Measurements from ENCODE around the gene LINGO1. TPM values are rescaled to one million over a fixed set of nuclear protein-coding genes. Genes with fewer than 3 reads are reported as not detected.
A peak's percentile ranks its signal among the peaks of the same experiment; 100 is the strongest.

LINGO1 gene
- total and polyA plus RNA-seq, 9 of the 15 experiments (the other 6 are each of a cell fraction or from before 2014, with no cell fraction given): 0.07 to 15.3 (median 2.1) TPM

- peak; percentile 90 for TF ChIP-seq BCOR (IDR thresholded peaks at IDR 0.05)
- TF ChIP-seq BRF1 (IDR thresholded peaks at IDR 0.05; ENCODE audit: borderline replicate concordance, extremely low read depth, insufficient read length): no peak
- peak; percentile 54; the same call in 1 of the 2 replicates for TF ChIP-seq TCF3 (CRISPR knock-in tag; IDR thresholded peaks at IDR 0.05)
- TF ChIP-seq ZNF212 (CRISPR knock-in tag; IDR thresholded peaks at IDR 0.05): no peak
- peak; percentile 62 for TF ChIP-seq NFIC (IDR thresholded peaks at IDR 0.05)
- TF ChIP-seq NFIX (CRISPR knock-in tag; IDR thresholded peaks at IDR 0.05; ENCODE audit: low read depth): no peak
- TF ChIP-seq HDAC6 (IDR thresholded peaks at IDR 0.05; ENCODE audit: low read depth, low read length): no peak
- TF ChIP-seq ATF7 (IDR thresholded peaks at IDR 0.05): no peak
- peak; percentile 45; the same call in 1 of the 2 replicates for TF ChIP-seq PKNOX1 (IDR thresholded peaks at IDR 0.05)
- TF ChIP-seq DPF2 (IDR thresholded peaks at IDR 0.05): 0 out of 2 replicates have a peak, but pooled peaks have one; percentile 26
- no peak for TF ChIP-seq PHTF2 (CRISPR knock-in tag; IDR thresholded peaks at IDR 0.05)
- TF ChIP-seq SMARCE1 (IDR thresholded peaks at IDR 0.05): 0 out of 2 replicates have a peak, but pooled peaks have one; percentile 21
- TF ChIP-seq NR4A1 (CRISPR knock-in tag; IDR thresholded peaks at IDR 0.05): no peak
- no peak for TF ChIP-seq NR4A1 (tag; IDR thresholded peaks at IDR 0.05)
- no peak for TF ChIP-seq ZBTB8A (IDR thresholded peaks at IDR 0.05; ENCODE audit: partially characterized antibody)
- TF ChIP-seq HNRNPUL1 (IDR thresholded peaks at IDR 0.05; ENCODE audit: low read length): no peak
- TF ChIP-seq RBM17 (IDR thresholded peaks at IDR 0.05; ENCODE audit: borderline replicate concordance, low read depth, low read length): no peak
- no peak for TF ChIP-seq CREB1 (IDR thresholded peaks at IDR 0.05)
- no peak for TF ChIP-seq CREB1 (CRISPR knock-in tag; IDR thresholded peaks at IDR 0.05)
- no peak for TF ChIP-seq SMAD2 (IDR thresholded peaks at IDR 0.05; ENCODE audit: low read depth, low read length)
- no peak for TF ChIP-seq ZFP91 (CRISPR knock-in tag; IDR thresholded peaks at IDR 0.05)
- TF ChIP-seq RBM15 (IDR thresholded peaks at IDR 0.05; ENCODE audit: insufficient read depth, low read length): no peak
- no peak for TF ChIP-seq PHB (CRISPR knock-in tag; IDR thresholded peaks at IDR 0.05)
- TF ChIP-seq RCOR1 (IDR thresholded peaks at IDR 0.05; ENCODE audit: borderline replicate concordance in 1 of 2, low read depth in 2 of 2, low read length in 2 of 2): peak in 1 of 2 experiments; percentile 74; a peak in 2 of 4 replicates
- no peak for TF ChIP-seq CBFA2T2 (conservative IDR thresholded peaks at IDR 0.05)
- peak; percentile 50 for TF ChIP-seq RBFOX2 (IDR thresholded peaks at IDR 0.05; ENCODE audit: low read depth, low read length)
- peak; percentile 60 to 79 for TF ChIP-seq KDM1A (IDR thresholded peaks at IDR 0.05)
- TF ChIP-seq MEIS2 (IDR thresholded peaks at IDR 0.05; ENCODE audit: partially characterized antibody): peak; percentile 6
- TF ChIP-seq ZNF408 (CRISPR knock-in tag; IDR thresholded peaks at IDR 0.05; ENCODE audit: low read depth): no peak
- no peak for TF ChIP-seq ZNF239 (CRISPR knock-in tag; IDR thresholded peaks at IDR 0.05)
Measured at GRCh38 chr15:77620297-77620696, 12.4 kb downstream of the LINGO1 start (continued).
